GM19328 (cell line): ENCODE data around the gene XRCC6.
"Not testable (repeated sequence)": the region's sequence is repeated elsewhere in the genome, so short reads cannot be mapped to it uniquely, and the experiment has no call there.

Experiments
- ATAC-seq: cut with Tn5 transposase; IDR thresholded peaks from one replicate; pipeline ENCODE4 v1.9.1; 2021; ENCODE audit warnings: mild to moderate bottlenecking, moderate library complexity; ENCODE audit not compliant: unreplicated experiment

Gene XRCC6

DNA sequence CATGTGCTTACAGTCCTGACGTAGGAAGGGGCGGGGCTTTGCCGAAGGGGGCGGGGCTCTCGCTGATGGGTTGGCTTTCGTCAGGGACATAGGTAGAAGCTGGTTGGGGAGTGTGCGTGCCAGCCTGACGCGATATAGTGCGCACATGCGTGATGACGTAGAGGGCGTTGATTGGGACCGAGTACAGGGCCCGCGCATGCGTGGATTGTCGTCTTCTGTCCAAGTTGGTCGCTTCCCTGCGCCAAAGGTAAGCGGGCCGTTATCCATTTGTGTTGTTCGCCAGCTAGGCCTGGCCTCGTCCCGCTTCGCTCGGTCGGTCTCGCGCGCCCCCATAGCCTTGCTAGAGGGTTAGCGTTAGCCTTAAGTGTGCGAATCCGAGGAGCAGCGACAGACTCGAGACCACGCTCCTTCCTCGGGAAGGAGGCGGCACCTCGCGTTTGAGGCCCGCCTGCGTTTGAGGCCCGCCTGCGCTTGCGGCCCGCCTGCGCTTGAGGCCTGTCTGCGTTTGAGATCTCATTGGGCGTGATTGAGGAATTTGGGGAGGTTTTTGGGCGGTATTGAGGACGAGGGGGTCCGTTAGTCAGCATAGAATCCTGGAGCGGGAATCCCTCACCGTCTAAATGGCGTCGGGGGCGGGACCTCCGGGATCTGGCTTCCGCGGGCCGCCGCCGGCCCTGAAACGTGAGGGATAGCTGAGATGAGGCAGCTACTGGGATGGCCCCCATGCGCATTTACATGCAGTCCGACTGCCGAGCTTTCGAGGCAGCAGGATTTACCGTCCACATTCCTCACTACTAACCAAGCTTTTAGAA lies at the start of gene XRCC6:
XRCC6 (plus strand) TSS at position 197 of the 812 bp plus-strand sequence. CDS start 710 bp downstream, outside the sequence.
- peak; percentile 78 for ATAC-seq

DNA sequence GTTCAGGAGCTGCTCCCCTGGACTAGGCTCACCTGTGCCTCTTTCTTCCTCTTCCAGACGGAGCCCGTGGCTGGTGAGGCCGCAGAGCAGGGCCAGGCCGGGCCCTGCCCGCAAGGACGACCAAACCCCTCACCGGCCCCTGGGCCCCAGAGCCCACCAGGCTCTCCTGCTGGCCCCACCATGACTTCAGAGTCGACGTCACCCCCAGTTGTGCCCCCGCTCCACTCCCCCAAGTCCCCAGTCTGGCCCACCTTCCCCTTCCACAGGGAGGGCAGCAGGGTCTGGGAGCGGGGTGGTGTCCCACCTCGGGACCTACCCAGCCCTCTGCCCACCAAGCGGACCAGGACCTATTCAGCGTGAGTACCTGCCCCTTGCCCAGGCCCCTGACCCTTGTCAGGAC lies 49.3 kb upstream of the XRCC6 start:
- ATAC-seq: no peak

DNA sequence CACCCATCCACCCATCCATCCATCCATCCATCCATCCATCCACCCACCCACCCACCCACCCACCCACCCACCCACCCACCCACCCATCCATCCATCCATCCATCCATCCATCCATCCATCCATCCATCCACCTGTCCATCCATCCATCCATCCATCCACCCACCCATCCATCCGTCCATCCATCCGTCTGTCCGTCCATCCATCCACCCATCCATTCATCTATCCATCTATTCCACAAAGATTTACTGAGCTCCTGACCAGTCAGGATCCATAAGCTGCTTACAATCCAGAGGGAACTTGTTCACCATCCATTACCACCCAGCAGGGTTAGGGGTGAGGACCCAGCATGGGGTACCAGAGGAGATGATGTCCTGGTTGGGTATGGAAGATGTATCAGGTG lies 48.8 kb upstream of the XRCC6 start:
- not testable (repeated sequence) for ATAC-seq

DNA sequence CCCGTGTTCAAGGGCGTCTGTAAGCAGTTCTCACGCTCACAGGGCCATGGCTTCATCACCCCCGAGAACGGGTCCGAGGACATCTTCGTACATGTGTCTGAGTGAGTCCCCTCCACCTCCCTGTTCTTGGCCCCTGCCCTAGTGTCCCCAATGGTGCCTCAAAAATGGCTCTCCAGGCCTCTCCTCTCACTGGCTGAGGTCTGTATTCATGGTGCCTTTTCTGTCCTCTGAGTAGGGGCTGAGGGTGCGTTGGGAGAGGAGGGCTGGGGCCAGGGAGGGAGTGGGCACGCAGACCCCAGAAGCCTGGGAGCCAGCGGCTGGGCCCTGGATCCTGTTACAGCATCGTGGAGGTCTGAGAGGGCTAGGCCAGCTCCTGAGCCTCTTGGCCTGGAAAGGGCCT lies 47.4 kb upstream of the XRCC6 start:
- ATAC-seq: no peak

DNA sequence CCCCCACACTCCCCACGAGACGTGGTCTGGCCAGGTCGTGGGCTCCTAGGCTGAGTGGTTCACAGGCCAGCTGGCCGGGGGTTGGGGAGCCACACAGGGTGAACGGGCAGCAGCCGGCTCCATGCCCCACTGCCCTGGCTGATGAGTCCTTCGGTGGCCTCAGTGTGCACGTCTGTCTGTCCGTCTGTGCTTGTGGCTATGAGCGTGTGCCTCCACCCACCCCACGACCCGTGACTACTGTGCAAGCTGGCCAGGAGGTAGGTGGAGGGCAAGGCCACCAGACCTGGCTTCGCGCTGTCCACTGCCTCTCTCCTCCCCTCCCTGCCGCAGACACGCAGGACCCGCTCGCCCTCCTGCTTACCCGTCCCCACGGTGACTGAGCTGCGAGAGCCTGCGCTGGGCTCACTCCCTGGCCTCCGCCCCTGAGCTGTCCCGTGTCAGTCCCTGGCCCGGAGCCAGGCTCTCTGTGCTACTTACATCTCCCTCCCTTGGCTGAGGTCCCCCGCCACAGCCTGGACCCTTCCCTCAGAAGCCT lies 46.2 kb upstream of the XRCC6 start:
- no peak for ATAC-seq

DNA sequence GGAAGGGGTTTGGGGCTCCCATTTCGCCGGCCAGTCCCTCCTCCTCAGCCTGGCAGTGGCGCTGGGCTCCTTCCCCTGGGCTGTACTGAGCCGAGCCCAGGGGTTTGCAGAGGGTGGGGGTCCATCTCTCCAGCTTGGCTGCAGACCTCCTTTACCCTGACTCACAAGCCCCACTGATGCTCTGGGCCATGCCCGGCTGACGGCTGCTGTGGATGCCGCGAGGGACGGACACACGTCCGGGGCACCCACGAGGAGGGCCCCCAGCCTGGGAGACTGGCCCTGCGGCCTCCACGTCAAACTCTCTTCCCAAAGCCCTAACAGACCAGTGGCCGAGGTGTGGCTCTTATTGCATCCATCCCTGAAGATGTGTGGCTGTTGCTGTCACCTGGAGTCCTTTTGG lies 45.6 kb upstream of the XRCC6 start:
- ATAC-seq: no peak

DNA sequence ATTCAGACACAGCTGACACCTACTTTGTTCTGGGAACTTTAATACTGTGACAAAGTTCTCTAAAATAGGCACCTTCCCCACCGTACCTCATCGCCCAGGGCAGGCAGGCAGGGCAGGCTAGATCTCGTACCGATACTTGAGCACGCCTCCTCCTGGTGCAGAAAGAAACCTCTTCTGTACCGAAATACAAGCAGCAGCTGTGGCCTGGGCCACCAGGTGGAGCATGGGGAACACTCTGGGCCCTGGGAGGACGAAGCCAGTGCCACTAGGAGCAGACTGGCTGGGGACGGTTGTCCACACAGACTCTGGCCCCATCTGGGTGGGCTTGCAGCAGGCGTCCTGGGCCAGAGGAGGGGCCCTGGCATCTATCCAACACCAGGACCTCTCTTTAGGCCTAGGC lies 44.2 kb upstream of the XRCC6 start:
- no peak for ATAC-seq

DNA sequence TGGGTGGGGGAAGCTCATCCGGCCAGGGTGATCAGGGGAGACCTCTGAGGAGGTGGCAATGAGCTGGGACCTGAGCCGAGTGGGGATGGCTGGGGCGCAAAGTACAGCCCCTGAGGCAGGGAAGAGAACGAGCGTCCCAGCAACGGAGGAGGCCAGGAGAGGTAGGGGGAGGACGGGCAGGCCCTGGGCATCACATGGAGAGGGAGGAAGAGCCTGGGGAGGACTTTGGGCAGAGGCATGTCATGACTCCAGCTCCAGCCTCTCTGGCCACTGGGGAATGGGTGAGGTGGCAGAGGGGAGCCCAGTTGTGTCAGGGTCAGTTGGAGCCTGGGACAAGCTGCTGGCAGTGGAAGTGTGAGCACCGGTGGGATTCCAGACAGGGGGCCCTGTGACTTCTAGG lies 43.0 kb upstream of the XRCC6 start:
- no peak for ATAC-seq

DNA sequence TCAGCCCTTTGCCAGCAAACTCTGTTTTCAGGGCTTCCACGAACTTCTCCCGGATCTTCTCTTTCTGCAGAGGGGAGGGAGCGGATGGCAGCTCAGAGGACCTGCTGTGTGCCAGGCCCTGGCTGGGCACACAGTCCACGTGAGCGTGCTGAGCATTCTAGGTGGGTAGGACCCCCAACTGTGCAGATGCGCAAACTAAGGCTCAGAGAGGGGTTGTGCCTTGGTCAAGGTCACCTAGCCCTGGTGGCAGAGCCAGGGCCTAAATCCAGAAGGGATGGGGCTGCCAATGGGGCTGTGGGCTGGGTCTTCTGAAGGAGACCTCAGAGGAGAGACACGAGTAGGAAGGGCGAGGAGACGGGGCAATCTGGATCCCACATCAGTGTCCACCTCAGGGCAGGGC lies 42.3 kb upstream of the XRCC6 start:
- ATAC-seq: no peak

DNA sequence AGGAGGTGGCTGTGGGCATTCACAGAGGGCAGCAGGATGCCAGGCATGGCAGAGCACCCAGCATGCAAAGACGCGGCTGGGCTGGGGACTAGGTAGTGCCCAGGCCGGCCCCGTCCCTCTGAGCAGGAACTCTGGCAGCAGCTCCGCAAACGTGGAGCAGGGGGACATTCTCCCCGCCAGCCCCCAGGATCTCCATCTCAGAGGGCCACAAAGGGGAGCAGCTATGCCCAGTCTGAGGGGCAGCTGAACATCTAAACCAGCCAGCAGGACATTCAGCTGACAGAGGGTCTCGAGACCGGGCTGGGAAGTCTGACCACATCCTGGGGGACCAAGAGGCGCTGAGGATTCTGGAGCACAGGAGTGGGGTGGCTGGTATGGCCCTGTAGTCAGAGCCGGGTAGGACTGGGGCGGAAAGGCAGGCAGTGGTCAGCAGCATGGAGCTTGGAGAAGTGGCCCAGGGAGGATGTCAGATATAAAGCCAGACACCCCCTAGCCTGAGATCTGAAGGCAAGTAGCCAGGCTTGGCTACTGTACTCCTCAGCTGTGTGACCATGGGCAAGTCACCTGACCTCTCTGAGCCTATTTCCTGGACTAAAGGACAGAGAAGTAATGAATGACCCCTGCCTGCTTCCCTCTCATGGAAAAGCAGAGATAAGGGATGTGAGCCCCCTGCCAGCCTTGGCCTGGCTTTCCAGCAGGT lies 41.6 kb upstream of the XRCC6 start:
- no peak for ATAC-seq

DNA sequence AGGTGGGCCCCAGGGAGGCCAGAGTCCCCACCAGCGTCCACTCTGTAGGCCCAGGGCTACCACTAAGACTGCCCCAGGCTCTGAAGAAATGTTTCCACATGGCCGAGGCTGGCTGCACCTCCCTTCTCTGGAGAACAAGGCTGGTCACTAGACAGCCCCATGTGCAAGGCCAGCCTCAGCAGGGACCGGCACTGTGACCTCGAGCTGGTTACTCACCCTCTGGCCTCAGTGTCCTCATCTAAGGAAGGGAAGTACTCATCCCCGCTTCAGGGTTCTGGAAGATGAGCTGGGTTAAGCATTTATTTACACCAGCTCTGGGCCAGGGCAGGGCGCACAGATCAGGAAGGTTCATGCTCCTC lies 41.1 kb upstream of the XRCC6 start:
- no peak for ATAC-seq

DNA sequence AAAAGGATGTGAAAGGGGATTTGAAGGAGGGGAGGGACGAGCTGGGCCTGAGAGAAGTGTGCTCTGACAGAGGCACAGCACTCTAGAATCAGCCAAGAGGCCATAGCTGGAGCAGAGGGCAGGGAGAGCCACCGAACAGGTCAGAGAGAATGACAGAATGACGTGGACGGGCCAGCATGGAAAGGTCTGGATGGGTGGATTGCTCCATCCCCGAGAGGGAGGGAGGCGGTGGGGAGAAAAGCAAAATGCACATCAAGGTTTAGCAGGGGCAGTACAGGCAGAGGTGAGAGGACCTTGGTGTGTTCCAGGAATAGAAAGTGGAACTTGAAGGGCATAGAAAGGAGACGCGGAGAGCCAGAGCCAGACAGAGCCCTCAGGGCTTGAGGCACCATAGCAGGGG lies 38.4 kb upstream of the XRCC6 start:
- no peak for ATAC-seq

DNA sequence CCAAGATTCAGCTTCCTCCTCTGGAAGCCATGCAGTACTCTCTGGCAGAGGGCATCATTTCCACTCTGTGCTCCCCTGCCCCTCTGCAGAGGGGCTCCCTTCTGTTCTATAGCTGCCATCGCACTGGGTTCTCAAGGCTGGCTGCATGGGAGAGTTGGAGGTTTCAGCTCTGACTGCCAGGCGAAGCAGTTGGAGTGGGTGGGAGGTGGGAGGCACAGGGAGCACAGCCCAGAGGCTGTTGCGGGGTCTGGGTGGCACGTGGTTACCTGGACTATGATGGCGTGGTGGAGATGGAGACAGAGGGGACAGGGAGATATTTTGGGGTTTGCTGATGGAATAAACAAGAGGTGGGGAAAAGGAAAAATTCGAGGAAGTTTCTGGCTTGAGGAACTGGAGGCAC lies 36.2 kb upstream of the XRCC6 start:
- ATAC-seq: no peak

DNA sequence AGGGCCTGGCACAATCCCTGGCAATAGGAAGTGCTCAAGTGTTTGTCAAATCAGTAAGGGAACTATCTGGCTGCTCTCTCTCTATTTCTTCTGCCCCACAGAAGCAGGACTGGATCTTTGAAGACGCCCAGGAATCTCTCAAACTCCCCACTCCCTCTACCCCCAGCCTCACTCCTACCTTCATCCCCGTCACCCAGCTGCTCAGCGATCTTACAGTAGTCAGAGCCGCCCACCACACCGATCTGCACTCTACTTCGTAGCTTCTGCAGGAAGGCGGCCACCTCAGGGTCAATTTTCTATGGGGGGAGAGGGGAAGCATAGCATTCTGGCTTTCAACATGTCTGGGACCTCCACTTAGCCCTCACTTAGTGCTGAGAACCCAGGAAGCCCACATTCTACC lies 35.2 kb upstream of the XRCC6 start:
- ATAC-seq: no peak

DNA sequence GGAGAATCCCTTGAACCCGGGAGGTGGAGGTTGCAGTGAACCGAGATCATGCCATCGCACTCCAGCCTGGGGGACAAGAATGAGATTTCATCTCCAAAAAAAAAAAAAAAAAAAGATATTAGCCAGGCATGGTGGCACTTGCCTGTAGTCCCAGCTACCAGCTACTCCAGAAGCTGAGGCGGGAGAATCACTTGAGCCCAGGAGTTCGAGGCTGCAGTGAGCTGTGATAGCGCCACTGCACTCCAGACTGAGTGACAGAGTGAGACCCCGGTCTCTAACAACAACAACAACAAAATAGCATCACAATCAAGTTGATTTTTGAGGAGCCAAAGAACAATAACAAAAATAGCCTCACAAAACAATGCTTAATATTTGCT lies 33.8 kb upstream of the XRCC6 start:
- ATAC-seq: no peak

DNA sequence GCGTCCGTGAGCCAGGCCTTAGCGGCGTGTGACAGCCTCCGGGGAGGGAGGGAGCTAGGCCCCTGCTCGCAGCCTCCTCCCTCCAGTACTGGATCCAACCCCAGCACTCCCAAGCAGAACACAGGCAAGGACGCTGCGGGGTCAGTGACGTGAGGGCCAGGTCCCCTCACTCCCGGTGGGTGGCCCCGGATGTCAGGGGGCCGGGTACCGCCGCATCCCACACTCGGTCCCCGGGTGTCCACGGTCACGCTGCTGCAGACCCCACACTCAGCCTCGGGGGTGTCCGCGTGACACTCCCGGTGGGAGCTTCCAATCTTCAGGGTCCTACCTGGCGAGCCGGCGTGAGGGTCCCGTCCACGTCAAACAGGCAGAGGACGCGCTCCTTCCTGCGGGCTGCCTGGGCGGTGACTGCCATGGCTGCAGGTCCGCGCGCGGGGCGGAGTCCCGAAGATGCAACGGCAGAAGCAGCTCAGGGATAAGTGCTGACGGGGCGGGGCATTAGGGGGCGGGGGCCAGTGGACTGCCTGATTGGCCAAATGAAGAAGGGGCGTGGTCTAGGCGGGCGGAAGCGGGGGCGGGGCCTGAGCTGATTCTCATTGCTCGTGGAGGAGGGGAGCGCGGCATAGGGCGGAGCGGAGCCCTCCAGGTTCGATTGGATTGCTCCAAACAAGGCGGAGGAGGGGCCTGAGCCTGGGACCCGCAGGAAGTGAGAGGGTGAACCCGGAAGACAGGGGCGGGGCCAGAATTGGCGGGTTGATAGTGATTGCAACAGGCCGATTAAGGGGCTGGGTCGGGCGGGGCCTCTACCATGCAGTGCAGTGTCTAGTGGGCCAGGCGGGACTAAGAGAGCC lies 31.5 kb upstream of the XRCC6 start, which contains the start of gene PMM1:
PMM1 (minus strand) TSS at position 450 of the 851 bp plus-strand sequence; CDS start at position 415, 35 bp downstream.
- ATAC-seq: peak; percentile 96

DNA sequence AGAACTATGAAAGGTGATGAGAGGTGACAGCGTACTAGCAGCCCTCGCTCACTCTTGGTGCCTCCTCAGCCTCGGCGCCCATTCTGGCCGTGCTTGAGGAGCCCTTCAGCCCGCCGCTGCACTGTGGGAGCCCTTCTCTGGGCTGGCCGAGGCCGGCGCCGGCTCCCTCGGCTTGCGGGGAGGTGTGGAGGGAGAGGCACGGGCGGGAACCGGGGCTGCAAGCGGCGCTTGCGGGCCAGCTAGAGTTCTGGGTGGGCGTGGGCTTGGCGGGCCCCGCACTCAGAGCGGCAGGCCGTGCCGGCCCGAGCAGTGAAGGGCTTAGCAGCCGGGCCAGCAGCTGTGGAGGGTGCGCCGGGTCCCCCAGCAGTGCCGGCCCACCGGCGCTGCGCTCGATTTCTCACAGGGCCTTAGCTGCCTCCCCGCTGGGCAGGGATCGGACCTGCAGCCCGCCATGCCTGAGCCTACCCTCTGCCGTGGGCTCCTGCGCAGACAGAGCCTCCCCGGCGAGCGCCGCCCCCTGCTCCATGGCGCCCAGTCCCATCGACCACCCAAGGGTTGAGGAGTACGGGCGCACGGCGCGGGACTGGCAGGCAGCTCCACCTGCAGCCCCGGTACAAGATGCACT lies 27.6 kb upstream of the XRCC6 start:
- ATAC-seq: not testable (repeated sequence)

DNA sequence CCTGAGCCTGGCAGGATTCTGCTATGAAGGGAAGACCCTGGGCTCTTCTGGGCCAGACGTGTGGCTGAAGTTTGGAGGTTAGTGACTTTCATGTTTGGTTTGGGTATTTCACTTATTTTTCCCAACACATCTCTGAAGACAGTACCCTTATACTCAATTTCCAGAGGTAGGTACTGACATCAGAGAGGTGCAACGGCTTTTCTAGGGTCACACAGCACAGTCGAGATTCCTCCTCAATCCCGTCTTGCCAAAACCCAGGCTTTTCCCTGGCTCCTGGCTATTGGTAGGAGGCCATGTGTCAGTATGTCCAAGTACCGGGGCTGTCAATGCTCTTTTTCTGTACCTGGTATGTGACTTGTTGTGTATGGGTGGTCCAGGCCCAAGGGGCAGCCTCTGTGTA lies 25.4 kb upstream of the XRCC6 start:
- ATAC-seq: no peak

DNA sequence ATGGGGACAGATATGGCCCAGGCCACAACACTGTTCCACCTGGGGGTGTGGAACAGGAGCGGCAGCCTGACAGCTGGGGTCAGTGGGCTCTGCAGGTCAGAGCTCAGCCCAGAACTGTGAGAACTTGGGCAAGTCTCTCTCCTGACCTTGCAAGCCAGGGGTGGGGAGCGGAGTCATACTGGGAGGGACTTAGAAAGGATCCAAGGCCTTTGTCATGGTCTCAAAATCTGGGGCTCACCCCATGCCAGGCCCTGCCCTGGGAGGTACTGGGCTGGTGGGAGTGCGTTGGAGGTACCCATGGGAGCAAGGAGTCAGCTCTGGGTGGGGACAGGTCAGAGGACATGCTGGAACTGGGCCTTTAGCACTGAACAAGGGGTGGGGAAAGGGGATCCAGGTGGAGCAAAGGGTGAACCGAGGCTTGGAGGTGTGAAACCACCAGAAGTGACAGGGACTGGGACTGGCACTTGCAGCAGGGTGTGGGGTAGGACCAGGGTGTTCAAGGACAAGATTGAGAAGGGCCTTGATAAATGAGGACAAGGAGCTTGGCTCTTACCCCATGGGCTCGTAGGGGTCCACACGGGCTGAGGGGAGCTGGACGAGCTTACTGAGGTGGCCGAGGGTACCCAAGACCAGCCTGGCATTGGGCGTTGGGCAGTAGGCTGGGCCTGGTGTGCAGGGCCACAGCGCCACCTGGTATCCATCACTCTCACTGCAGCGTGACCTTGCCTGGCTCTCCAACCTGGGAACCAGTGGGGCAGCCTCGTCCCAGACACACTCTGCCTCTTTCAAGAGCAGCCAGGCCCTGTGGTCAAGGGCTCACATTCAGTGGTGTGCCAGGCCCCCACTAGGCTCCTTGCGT lies 24.1 kb upstream of the XRCC6 start:
- ATAC-seq: no peak

DNA sequence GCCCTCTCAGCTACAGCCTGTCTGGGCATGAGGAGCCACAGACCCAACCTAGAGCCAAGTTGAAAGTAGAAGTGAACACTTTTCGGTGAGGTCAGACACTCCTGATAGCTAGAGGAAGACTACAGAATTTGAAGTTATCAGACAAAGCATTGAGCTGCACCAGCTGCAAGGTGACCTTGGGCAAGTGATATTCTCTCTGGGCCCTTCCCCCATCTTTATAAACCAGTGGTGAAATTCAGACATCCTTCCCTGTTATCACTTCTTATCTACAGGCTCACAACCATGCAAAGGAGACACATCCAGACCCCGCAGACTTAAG lies 23.5 kb upstream of the XRCC6 start:
- ATAC-seq: no peak
